Subcutaneous adipose tissue (tissue), 4 donors: ENCODE measurements around the gene LRRC27. TPM values are rescaled to one million over a fixed set of nuclear protein-coding genes. Genes with fewer than 3 reads are reported as not detected.

Experiments
- CTCF ChIP-seq: fragments of 450-650 bp; IDR thresholded peaks from one replicate; pipeline ENCODE4 v1.5.1; 2016; ENCODE audit warnings: low read depth, mild to moderate bottlenecking, control low read depth, antibody characterized with exemption, moderate library complexity
- total RNA-seq, 4 donors: library from RNA; depleted of rRNA; stranded (reverse); fragments of >200 nt; gene quantifications; one replicate each; pipeline ENCODE4 v1.1.0, GENCODE V29; 2016

Gene LRRC27
- total RNA-seq = 10 to 100 TPM in 2 of 4 donors, 1 to 10 TPM in 2; 7.7 to 11.6 (median 9.9) TPM

GRCh38 chr10:132331601-132332432, at the start of gene LRRC27:
LRRC27 (plus strand) TSS chr10:132332193; CDS start chr10:132333525, 1,332 bp downstream.
- no peak for TF ChIP-seq CTCF

GRCh38 chr10:132282667-132283603, 49.1 kb upstream of the LRRC27 start:
- no peak for TF ChIP-seq CTCF

- no peak for TF ChIP-seq CTCF
These were observed 48.2 kb upstream of the LRRC27 start for GRCh38 chr10:132283604-132284382.

- no peak for TF ChIP-seq CTCF
These were observed 42.6 kb upstream of the LRRC27 start for GRCh38 chr10:132289439-132289838.

GRCh38 chr10:132290631-132291030, 41.4 kb upstream of the LRRC27 start:
- no peak for TF ChIP-seq CTCF

- no peak for TF ChIP-seq CTCF
These were observed 40.2 kb upstream of the LRRC27 start for GRCh38 chr10:132291826-132292225.
